CD4-positive, alpha-beta T cell treated with Interleukin-15 for 4 hours (primary cell): ENCODE results near the gene TMPRSS4.

Source experiments
- DNase-seq: peaks from one replicate; pipeline ENCODE4 v3.0.0-alpha.2; 2020; ENCODE audit warnings: low spot score

TMPRSS4 gene

DNA sequence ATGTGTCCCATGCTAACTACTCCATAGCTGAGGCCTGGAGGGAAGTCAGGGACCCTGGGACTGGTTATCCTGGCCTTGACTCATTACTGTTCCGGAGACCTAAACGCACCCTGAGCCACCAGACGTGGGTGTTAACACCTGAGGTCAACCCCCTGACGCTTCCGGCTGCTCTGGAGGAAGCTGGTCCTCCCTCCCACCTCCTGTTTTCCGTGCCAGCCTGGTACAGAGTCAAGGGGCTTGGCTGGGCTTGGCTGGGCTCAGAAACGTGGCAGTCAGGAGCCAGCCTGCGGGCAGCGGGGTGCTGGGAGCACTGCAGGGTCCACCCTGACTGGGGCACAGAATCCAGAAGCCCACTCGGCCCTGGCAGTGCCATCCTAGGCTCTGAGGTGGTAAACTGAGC, 2.6 kb downstream of the TMPRSS4 start:
- DNase-seq = no peak

GRCh38 chr11:118080296-118080695, 3.4 kb downstream of the TMPRSS4 start:
- no peak for DNase-seq

GRCh38 chr11:118081241-118081958, 4.5 kb downstream of the TMPRSS4 start:
- DNase-seq = no peak

GRCh38 chr11:118082880-118083552, 6.1 kb downstream of the TMPRSS4 start:
- DNase-seq = no peak

DNA sequence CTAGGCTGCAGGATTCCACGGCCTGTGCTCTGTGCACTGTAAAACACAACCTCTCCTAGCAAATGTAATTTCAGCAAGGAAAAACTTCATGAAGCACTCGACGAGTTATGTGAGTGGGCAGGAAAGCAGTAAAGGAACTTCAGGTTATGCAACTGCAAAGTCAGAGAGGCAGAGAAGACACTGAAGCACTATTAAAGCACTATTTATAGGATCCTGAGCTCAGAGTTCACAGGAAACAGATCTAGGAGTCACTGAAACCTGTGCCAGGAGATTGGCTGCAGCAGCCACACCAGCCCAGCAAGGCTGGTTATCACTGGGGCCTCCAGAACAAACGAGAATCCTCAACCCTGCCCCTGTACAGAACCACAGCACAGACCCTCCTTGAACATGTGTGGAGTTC, 7.4 kb downstream of the TMPRSS4 start:
- no peak for DNase-seq

GRCh38 chr11:118084656-118085055, 7.8 kb downstream of the TMPRSS4 start:
- DNase-seq = no peak

GRCh38 chr11:118086913-118087768, 10.3 kb downstream of the TMPRSS4 start, which contains the start of gene SMIM35:
Gene SMIM35 (minus strand): TSS chr11:118086963. CDS start chr11:118086757, 206 bp downstream.
- no peak for DNase-seq

- no peak for DNase-seq
These were observed 11.1 kb downstream of the TMPRSS4 start for GRCh38 chr11:118087931-118088330.

DNA sequence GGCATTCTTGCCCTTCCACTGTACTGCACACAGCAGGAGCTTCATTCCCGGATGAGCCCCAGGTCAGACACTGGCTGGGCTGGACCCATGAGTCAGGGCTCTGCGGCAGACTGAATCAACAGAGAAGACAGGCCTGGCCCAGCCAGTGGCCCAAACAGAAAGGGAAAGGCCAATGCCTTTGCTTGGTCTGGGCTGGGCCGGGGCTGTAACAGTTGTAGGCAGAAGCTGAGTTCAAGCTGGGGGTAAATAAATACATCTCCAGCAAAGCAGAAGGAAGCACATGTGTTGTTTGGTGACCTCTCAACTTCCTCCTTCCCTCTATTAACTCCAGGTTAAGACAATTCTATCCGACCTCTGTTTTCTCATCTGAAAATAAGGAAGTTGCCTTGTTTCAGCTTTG, 11.7 kb downstream of the TMPRSS4 start:
- no peak for DNase-seq

GRCh38 chr11:118090545-118091162, 13.8 kb downstream of the TMPRSS4 start:
- DNase-seq = no peak

DNA sequence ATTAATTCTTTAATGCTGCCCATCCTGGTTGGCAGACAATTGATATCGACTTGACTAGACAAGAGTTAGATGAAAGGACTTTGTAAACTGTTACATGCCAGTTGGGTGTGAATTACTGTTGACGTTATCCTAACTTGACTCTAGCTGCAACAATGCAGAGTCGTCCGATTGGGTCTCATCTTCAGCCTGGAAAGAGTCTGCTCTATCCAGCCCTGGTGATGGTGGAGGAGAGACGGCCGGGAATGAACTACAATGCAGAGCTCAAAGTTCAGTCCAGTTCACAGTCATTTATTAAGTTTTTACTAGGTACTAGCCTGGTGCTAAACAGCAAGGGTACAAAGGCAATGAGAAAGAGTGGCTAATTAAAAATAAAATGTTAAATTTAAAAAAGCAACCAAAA, 14.8 kb downstream of the TMPRSS4 start:
- DNase-seq = no peak

DNA sequence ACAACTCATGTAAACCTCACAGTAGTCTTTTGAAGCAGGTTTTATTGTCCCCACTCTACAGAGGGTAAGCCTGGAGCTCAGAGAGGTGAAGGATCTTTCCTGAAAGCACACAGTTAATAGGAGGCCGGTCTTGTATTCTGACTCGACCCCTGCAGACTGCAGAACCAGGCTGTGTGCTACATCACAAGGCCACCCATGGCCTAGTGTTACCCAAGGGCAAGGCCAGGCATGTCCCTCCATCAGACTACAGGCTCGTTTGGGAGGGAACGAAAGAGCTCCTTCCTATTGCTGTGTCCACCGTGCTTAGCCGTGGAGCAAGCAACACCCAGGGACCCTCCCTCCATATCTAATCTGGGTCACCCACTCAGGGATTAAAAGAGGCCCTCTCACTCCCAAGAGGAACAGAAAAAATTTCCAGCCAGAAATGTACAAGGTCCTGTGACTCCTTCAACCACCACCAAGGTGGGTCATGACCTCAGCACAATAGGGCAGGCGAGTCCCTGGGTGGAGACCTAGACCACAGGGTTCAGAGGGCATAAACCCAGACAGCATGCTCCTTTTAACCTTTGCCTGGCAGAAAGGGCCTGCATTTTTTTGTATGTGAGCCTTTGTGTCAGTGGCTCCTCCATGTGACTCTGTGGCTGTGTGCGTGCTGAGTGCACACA, 16.2 kb downstream of the TMPRSS4 start:
- no peak for DNase-seq

DNA sequence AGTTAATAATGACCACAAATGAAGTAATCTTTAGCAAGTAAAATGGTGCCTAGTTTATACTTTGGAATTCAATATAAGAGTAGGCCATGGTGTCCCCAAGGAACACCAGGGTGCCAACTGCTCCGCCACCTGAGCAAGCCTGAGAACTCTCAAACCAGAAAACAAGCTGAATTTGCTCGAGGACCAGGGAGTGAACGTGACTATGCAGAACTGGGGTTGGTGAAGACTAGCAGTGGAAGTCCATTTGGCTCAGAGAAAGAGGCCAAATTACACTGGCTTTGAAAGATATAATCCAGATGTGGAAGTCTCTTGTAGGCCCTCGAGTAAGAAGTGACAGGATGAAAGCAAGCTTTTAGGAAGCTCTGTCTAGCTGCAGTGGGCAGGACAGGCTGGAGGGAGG, 18.6 kb downstream of the TMPRSS4 start:
- no peak for DNase-seq

- no peak for DNase-seq
These were observed 19.1 kb downstream of the TMPRSS4 start for GRCh38 chr11:118095967-118096367.

DNA sequence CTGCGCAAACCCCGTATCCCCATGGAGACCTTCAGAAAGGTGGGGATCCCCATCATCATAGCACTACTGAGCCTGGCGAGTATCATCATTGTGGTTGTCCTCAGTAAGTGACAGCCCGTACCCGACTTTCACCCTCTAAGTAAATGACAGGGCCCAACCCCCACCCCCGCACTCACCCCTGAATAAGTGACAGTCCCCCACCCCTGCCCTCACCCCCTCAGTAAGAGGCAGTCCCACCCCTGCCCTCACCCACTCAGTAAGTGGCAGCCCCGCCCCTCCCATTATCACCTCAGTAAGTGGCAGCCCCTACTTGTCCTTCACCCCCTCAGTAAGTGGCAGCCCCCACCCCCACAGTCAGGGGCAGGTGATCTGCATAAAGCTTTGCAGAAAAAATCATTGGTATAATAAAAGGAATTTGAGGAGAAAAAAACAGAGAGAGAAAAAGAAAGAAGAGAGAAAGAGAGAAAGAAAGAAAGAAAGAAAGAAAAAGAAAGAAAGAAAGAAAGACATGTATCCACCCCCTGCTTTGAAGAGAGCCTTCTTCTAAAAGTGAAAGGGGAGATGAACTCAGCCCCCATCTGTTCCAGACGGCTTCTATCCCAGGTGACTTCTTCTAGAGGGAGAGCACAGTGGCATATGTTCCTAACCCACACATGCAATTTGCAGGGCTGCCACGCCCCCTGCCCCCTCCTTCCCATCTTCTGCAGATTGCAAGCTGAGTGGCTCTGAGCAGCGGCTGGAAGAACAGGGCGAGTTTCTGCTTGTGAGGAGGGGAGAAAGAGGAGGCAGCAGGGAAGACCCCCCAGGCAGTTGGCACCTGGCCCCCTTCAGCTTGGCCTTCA, 22.3 kb downstream of the TMPRSS4 start:
- DNase-seq = no peak

DNA sequence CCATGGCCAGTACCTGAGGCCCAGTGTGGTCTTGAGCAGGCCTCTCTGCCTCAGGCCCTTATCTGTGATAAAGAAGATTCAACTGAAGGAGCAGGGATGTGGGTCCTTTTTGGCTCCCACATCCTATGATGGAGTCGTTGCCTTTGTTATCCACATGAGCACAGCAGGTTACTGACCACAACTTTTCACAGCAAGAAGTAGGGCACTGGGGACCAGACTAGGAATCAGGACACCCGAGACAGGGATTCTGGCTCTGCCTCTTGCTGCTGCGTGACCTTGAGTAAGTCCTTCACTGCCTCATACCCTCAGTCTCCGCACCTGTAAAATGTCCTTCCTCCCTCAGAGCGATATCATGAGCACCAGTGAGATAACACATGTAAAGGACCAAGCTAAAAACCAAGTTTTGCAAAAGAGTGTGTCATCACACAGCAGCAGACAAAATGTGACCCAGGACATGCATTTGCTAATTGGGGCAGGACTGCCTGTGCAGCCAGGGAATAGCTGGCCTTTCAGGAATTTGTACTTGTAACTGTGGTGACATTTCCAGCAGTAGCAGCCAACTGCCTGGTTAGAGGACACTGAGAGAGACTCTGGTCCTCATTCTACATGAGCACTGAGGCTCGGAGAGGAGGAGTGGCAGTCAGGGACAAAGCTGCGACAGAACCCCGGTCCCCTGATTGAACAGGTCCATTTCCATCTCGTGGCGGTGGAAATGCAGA, 23.1 kb downstream of the TMPRSS4 start:
- DNase-seq = no peak

- no peak for DNase-seq
These were observed 23.9 kb downstream of the TMPRSS4 start for GRCh38 chr11:118100691-118101232.

- no peak for DNase-seq
These were observed 25.9 kb downstream of the TMPRSS4 start for GRCh38 chr11:118102721-118103261.

DNA sequence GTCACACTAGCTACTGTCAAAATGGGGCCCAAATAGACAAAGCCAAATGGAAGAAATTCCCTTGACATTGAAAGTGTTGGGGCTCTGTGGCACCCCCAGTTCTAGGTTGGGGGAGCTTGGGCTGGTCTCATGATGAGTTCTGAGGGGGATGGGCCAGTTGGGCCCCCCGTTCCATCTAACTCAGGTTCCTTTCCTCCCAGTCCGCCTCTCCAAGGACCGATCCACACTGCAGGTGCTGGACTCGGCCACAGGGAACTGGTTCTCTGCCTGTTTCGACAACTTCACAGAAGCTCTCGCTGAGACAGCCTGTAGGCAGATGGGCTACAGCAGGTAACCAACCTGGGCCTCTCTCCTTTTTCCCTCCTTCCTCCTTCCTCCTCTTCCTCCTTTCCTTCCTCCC, 27.6 kb downstream of the TMPRSS4 start:
- no peak for DNase-seq
